Measurements from ENCODE around the gene FRS2.

The FRS2 gene

DNA sequence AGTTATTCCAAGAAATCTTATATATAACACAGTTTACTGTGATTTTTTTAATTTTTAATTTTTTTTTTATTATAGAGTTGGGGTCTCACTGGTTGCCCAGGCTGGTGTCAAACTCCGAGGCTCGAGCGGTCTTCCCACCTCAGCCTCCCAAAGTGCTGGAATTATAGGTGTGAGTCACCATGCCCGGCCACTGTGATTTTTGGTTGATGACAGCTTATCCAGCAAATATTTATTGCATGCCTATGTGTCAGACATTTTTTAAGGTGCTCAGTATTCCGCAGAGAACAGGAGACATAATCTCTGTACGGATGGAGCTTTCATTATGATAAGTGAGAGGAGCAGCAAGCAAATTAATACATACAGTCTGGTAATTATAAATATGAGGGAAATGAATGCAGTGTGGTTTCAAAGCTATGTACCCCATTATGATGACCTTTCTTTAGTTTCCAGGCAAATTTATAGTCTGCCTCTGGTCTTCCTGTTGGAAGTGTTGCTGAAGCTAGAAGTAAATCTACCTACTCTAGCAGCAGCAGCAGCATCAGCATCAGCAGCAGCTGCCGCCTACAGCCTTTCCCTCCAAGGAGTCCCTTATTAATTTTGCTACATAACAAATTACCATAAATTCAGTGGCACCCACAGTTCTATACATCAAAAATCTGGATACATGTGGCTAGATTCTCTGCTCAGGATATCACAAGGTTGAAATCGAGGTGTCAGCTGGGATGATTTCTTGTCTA lies 32.3 kb downstream of the FRS2 start:
- ChIA-PET POLR2A (no interaction called here), CTCF (interaction anchor here (1.1 to 1.6 kb wide), 5 partner anchors 9 to 61 kb away, joined by 3 to 9 read pairs (median 4); partner anchors contain the start of gene FRS2)
- no peak for DNase-seq (ENCODE audit: extremely low spot score)
- TF ChIP-seq, protein P1, sequence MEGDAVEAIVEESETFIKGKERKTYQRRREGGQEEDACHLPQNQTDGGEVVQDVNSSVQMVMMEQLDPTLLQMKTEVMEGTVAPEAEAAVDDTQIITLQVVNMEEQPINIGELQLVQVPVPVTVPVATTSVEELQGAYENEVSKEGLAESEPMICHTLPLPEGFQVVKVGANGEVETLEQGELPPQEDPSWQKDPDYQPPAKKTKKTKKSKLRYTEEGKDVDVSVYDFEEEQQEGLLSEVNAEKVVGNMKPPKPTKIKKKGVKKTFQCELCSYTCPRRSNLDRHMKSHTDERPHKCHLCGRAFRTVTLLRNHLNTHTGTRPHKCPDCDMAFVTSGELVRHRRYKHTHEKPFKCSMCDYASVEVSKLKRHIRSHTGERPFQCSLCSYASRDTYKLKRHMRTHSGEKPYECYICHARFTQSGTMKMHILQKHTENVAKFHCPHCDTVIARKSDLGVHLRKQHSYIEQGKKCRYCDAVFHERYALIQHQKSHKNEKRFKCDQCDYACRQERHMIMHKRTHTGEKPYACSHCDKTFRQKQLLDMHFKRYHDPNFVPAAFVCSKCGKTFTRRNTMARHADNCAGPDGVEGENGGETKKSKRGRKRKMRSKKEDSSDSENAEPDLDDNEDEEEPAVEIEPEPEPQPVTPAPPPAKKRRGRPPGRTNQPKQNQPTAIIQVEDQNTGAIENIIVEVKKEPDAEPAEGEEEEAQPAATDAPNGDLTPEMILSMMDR (IDR thresholded peaks at IDR 0.05; ENCODE audit: control extremely low read depth, extremely low read depth, low read depth, missing control alignments): no peak

DNA sequence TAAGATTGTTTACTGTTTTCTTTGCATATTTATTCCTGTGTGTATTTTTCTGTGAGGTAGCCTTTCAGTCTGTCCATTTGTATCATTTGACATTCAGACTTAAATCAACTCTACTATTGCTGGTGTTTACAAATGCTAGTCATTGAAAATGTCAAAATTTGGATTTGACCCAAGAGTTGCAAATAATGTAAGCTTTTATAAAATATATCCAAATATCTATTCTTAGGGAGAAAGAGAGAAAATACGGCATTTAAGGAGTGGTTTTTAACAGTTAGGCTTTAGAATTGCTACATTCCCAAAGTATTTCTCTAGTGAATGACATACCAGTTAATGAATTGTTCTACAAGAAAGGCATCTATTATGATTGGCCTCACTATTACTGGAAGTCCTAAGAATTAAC lies 37.9 kb downstream of the FRS2 start:
- CTCF ChIA-PET: interaction anchor here (2.0 kb wide), 1 partner anchor 13 kb away, joined by 5 read pairs; no protein-coding TSS in a partner anchor
- POLR2A ChIA-PET: no interaction called here
- TF ChIP-seq, protein P1 (IDR thresholded peaks at IDR 0.05; ENCODE audit: control extremely low read depth, extremely low read depth, low read depth, missing control alignments): no peak
- no peak for DNase-seq (ENCODE audit: extremely low spot score)

DNA sequence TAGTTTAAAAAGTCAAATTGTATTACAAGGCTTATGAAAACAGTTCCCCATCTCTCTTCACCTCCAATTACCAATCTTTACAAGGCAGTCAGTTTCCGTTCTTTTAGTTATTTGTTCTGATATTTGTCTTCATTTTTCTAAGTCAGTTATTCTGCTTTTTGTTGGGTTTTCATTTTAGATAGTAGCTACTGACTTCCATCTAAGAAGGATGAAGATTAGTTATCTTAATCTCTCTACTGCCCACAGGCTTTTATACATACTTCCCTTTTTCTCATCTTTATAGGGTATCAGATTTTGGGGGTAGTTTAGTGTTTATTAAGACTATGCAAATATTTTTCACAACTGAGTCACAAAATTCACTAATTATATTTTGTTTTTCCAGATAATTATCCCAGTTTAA lies 38.4 kb downstream of the FRS2 start:
- POLR2A ChIA-PET: no interaction called here
- no peak for DNase-seq (ENCODE audit: extremely low spot score)
- TF ChIP-seq, protein P1 (IDR thresholded peaks at IDR 0.05; ENCODE audit: control extremely low read depth, extremely low read depth, low read depth, missing control alignments): no peak
- CTCF ChIA-PET: interaction anchor here (1.1 to 2.0 kb wide), 2 partner anchors 13 to 34 kb away, joined by 3 to 5 read pairs; no protein-coding TSS in a partner anchor

DNA sequence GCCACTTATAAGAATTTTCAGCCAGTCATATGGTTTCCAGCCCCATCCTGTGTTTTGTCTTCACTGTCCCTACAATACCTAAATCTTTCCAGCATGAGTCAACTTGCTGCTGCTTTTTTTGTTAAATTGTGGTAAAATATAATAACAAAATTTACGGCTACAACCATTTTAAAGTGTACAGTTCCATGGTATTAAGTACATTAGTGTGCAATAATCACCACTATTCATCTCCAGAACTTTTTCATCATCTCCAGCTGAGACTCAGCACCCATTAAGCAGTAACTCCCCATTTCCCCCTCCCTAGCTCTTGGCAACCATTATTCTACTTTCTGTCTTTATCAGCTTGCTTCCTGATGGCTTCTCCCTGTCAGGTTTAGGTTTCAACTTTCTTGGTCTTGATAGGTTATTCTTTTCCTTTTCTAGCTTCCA lies 39.1 kb downstream of the FRS2 start:
- DNase-seq (ENCODE audit: extremely low spot score): no peak
- TF ChIP-seq, protein P1 (IDR thresholded peaks at IDR 0.05; ENCODE audit: control extremely low read depth, extremely low read depth, low read depth, missing control alignments): no peak
- ChIA-PET POLR2A (no interaction called here), CTCF (interaction anchor here (1.1 to 1.6 kb wide), 3 partner anchors 10 to 39 kb away, joined by 3 to 4 read pairs (median 4); partner anchors contain the start of gene FRS2)

DNA sequence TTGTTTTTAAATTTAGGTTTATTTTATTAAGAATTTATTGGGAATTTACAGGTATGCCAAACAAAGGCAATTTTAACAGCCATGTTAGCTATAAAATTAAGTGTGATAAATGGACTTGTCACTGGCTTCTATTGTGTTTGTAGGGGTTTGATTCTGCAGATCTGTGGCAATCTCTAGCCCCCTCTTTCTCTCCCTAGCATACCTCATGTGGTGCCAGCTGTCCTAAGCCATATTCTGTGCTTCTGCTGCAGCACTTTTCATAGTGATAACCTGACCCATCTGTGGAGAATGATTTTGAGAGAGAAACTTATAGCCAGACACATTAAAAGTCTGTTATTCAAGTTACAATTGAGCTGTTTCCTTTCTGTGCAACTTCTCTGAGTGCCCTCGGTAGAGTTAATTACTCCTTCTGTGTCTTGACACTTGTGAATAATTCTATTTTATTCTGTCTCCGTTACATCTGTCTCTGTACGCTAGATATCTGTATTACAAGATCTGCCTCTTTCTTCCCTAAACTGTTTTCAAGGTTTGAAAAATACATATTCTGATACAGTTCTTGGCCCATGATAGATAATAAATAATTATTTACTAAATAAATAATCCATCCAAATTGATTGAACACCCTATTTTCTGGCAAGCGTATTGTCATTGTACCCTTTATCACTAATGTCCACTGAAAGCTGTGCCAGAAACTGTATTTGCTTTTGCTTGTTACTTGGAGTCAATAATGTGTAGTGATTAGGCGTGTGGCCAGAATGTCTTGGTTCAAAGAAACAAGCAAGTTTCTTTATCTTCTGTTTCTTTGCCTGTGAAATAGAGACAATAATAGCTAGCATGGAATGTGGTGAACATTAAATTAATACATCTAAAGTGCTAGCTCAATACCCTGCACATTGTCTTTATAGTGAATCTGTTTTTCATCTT lies 40.0 kb downstream of the FRS2 start:
- DNase-seq (ENCODE audit: extremely low spot score): no peak
- CTCF ChIA-PET: interaction anchor here (1.1 to 1.7 kb wide), 5 partner anchors 10 to 40 kb away, joined by 3 to 4 read pairs (median 4); partner anchors contain the start of gene FRS2
- TF ChIP-seq, protein P1 (IDR thresholded peaks at IDR 0.05; ENCODE audit: control extremely low read depth, extremely low read depth, low read depth, missing control alignments): no peak
- POLR2A ChIA-PET: no interaction called here

DNA sequence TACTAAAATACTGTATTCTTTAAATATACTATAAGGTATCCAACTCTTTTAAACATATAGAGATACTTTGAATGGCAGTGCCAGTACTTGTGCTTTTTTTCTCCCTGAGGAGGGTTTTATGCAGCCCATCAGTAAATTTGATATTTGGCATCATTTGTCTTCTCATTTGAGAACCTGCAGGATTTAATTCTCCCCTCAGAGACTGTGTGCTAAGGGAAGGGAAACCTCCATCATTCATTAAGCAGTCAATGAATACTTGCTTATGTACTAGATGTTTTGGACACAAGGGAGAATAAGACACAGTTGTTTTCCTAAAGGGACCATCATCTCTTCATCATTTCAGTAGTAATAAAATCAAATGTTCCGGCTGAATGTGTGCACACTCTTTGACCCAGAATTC lies 40.8 kb downstream of the FRS2 start:
- TF ChIP-seq, protein P1 (IDR thresholded peaks at IDR 0.05; ENCODE audit: control extremely low read depth, extremely low read depth, low read depth, missing control alignments): no peak
- ChIA-PET CTCF (interaction anchor here (1.5 to 1.7 kb wide), 4 partner anchors 9 to 41 kb away, joined by 3 to 4 read pairs (median 4); partner anchors contain the start of gene FRS2), POLR2A (no interaction called here)
- no peak for DNase-seq (ENCODE audit: extremely low spot score)

Data from GM10248 (cell line).